C4-2B (cell line): ENCODE results near the gene ELMO1.
A peak's percentile ranks its signal among the peaks of the same experiment; 100 is the strongest.

ENCODE experiments used
- H3K27ac ChIP-seq: fragments of 450-650 bp; 2 replicates; pipeline ENCODE4 v1.5.1; 2017
- ZFX ChIP-seq: fragments of 450-650 bp; IDR thresholded peaks from 2 replicates; pipeline ENCODE4 v1.6.1; 2017
- TF ChIP-seq, protein P1 (sequence below): fragments of 450-650 bp; conservative IDR thresholded peaks from 2 replicates; pipeline ENCODE4 v1.5.1; 2017; ENCODE audit warnings: mild to moderate bottlenecking

Gene ELMO1

DNA sequence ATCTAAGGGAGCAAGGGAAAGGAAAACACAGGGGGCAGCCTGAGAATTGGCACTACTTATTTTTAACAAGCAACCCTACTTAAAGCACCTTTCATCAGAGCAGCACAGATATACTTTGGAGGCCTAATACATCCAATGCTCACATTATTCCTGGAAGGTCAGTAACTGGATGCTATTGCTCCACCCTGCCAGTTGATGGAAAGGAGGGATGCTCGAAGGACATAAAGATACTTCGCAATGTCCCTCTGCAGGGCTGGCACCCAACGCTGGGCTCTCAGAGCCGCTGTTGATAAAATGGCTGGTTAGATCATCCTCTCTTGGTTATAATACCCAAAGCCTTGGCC, 416.4 kb downstream of the ELMO1 start:
- TF ChIP-seq, protein P1, sequence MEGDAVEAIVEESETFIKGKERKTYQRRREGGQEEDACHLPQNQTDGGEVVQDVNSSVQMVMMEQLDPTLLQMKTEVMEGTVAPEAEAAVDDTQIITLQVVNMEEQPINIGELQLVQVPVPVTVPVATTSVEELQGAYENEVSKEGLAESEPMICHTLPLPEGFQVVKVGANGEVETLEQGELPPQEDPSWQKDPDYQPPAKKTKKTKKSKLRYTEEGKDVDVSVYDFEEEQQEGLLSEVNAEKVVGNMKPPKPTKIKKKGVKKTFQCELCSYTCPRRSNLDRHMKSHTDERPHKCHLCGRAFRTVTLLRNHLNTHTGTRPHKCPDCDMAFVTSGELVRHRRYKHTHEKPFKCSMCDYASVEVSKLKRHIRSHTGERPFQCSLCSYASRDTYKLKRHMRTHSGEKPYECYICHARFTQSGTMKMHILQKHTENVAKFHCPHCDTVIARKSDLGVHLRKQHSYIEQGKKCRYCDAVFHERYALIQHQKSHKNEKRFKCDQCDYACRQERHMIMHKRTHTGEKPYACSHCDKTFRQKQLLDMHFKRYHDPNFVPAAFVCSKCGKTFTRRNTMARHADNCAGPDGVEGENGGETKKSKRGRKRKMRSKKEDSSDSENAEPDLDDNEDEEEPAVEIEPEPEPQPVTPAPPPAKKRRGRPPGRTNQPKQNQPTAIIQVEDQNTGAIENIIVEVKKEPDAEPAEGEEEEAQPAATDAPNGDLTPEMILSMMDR, result no peak
- no peak for TF ChIP-seq ZFX
- H3K27ac ChIP-seq, result peak overlapping the region; percentile 48; the same call in 1 of the 2 replicates

DNA sequence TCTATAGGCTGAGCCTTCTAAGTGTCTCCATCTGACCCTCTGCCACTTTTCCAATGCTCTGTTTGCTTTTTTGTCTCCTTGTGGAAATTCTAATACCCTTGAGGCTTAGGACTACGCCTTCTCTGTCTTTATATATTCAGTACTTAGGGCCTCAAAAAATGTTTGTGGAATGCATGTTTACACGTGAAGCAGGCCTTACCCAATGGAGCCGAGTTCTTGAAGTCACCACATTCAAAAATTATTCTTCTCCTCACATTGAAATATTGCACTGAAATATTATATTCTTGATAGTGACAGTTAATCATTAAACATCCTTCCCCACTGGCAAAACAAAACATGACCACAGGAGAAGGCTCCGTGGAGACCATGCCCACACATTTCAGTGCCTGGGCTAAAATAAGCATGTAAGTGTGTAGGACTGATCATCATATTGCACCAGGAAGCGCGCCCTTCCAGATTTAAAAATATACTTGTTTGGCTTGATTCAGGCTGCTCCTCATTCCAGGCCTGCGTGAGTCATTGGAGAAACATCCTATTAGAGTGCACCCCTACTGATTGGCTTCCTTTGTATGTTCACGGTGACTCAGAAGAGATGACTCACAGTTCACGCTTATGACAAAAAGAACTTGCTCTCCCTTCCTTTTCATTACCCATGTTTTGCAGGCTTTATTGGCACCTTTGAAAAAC, 416.9 kb downstream of the ELMO1 start:
- TF ChIP-seq, protein P1, result no peak
- TF ChIP-seq ZFX, result no peak
- H3K27ac ChIP-seq, result peak overlapping the region; percentile 48; the same call in 1 of the 2 replicates

DNA sequence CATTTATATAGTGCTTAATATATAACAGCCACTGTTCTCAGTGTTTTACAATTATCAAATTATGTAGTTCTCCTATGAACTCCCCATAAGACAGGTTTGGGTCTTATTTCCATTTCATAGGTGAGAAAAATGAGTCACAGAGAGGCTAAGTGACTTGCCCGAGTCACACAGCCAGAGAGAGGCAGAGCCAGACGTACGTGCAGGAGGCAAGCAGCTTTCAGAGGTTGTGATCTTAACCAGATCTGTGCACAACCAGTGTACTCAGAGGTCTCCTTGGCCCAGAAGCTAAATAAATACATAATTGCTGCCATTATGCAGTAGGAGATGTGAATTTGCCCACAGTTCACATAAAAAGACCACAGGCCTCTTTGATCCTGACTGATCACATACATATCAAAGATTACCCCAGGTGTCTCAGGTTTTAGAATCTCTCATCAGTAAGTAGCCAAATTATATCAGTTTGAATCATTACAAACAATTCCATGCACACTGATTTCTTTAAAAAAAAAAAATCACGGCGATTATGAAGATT, 419.7 kb downstream of the ELMO1 start:
- TF ChIP-seq, protein P1, result no peak
- TF ChIP-seq ZFX, result no peak
- H3K27ac ChIP-seq, result no peak overlapping the region

DNA sequence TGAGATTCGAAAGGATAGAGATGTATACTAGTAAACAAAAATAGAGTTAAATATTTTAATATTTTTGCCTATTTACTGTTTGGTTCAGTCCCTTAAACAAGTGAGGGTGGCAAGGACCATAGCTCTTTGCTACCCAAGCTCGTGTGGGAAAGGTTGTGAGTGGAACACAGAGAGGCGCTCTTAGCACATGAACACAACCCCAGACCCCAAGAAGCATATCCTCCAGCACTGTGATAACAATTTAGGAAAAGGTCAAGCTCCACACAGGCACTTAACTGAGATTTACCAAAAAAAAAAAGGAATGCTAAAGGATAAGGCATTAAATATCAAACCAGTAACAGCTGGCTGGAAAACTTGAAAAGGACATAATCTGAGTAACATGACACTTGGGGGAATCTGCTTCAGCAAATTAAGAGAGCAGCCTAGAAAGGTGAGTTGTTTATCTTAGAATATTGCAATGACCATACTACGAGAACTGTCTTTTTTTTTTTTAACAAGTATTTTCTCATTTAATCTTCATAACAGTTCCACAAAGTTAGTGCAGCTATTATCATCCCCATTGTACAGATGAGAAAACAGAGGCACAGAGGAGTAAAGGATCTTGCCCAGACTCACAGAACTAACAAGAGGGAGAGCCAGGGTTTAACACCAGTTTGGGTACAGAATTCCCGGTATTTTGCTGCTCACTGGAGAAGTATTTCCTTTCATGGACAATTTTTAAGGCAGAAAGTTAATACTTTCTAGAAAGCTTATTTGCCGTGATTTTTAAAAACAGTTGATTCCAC, 420.9 kb downstream of the ELMO1 start:
- no peak for TF ChIP-seq ZFX
- TF ChIP-seq, protein P1, result no peak
- H3K27ac ChIP-seq, result no peak overlapping the region

DNA sequence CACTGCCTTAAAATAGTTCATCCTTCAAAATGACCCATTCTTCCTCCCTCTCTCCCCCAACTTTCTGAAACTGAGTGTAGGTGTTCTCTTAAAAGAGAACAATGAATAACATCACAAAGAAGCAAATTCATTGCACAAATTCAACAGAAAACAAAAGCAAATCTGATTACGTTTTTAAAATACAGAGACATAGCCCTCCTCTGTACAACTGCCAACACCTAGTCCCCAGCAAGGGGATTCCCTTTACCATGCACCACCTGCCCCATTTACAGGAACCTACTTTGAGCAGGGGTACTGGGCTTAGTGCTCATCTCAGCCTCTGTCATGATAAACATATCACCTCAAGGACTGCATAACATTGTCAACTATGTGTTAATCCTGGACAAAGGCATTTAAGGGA, 421.6 kb downstream of the ELMO1 start:
- no peak overlapping the region for H3K27ac ChIP-seq
- TF ChIP-seq ZFX, result no peak
- TF ChIP-seq, protein P1, result no peak

- H3K27ac ChIP-seq, result no peak overlapping the region
- no peak for TF ChIP-seq ZFX
- TF ChIP-seq, protein P1, result no peak
Observed at GRCh38 chr7:37018954-37019353, 429.7 kb downstream of the ELMO1 start.
